ENCODE measurements around the gene MXRA8.

Gene MXRA8

DNA sequence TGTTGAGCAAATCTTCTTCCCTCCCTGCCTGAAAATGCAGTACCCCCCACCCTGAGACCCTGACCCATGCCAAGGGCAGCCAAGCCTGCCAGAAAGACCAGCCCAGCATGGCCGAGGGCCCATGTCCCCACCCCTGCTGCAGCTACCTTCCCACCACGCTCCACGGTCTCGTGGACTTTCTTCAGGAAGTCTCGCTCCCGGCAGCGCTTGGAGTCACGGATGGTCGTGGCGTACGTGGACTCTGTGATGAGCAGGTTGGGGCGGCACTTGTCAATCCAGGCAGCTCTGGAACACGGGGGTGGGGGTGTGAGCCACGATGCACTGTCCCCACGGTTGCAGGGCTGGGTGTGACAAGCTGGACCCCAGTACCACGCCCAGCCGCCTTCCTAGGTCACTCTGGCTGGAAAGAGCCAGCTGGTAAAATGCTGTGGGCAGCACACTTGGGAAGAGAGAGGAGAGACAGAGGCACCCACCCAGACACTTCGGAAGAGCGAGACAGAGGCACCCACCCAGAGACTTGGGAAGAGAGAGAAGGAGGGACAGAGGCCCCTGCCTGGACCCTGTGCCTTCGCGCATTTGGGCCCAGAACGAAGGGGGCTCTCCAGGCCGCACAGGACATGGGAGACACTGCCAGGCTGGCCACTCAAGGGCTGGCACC lies 43.5 kb downstream of the MXRA8 start:
- no peak overlapping the region for H3K27ac ChIP-seq
- H3K4me3 ChIP-seq = no peak overlapping the region

DNA sequence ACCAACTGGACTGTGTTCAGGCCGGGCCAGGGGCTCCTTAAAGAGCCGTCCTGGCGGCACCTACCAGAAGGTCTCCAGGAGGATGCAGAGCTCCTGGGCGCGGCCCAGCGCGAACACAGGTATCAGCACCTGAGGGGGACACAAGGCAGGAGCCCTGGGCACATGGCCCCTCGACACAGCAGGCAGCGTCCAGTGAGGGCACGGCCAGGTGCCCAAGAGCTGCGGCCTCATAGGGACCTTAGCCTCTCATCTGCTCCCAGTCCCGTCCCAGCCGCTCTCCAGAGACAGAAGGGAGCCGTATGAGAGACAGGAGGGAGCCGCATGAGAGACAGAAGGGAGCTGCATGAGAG lies 44.1 kb downstream of the MXRA8 start:
- Histone ChIP-seq H3K4me3 (no peak overlapping the region), H3K27ac (no peak overlapping the region)

DNA sequence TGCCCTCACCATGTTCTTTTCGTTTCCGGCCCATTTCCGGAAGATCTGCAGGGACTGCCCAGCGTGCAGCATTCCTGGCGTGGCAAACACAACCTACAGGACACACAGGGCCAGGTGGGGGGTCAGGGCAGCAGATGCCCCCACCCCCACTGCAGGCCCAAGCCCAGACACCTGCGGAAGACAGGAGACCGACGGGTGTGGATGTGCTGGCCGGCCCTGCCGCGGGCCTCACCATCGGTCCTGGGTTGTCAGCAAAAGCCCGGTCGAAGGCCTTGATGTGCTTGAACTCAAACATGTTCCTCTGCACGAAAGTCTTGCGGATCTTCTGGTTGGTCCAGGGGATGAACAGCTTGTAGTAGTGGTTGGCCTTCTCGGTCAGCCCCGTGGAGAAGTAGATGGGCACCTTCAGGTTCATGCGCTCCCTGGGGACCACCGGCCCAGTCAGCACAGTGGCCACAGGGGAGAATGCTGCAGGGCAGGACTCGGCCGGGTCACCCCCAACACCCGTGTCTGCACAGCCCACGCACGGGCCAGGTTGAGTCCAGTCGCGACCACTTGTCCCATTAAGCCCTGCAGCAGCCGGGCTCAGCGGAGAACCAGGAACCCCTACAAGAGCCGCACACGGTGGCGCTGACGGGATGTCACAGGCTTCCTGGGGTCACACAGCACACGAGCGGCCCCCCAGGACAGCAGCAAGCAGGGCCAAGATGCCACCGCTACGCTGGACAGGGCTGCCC lies 44.7 kb downstream of the MXRA8 start:
- Histone ChIP-seq H3K27ac (no peak overlapping the region), H3K4me3 (no peak overlapping the region)

DNA sequence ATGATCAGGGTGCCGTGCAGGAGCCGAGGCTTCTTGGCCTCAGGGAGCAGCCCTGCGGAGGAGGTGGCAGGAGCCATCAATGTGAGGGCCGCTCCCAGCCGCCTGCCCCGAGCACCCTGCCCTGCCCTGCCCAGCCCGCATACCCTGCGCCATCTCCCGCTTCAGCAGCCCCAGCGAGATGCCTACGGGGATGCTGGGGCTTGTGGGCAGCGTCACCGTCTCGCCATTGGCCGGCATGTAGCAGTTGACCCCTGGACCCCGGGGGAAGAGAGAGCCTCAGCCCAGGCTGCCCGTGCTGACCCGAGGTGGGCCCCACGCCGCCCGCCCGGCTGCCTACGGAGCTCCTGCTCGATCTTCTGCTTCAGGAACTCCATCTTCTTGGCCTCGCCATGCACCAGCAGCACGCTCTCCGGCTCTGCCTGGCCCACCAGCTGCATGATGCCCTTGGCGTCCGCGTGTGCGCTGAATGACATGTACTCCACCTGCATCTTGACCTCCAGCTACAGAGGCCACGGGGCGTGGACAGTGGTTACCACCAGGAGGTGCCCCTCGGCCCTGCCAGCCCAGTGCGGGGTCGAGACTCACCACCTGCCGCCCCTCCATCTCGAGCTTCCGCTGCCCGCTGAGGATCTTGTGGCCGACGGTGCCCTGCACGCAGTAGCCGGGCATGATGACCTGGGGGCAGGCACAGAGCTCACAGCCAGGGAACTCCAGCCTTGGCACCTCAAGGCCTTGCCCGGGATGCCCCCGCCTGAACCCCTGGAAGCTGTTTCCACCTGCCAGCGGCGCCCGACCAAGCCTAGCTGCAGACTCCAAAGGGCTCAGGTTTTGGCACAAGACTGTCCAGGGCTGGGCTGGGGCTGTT lies 45.7 kb downstream of the MXRA8 start:
- H3K27ac ChIP-seq = no peak overlapping the region
- H3K4me3 ChIP-seq = no peak overlapping the region

DNA sequence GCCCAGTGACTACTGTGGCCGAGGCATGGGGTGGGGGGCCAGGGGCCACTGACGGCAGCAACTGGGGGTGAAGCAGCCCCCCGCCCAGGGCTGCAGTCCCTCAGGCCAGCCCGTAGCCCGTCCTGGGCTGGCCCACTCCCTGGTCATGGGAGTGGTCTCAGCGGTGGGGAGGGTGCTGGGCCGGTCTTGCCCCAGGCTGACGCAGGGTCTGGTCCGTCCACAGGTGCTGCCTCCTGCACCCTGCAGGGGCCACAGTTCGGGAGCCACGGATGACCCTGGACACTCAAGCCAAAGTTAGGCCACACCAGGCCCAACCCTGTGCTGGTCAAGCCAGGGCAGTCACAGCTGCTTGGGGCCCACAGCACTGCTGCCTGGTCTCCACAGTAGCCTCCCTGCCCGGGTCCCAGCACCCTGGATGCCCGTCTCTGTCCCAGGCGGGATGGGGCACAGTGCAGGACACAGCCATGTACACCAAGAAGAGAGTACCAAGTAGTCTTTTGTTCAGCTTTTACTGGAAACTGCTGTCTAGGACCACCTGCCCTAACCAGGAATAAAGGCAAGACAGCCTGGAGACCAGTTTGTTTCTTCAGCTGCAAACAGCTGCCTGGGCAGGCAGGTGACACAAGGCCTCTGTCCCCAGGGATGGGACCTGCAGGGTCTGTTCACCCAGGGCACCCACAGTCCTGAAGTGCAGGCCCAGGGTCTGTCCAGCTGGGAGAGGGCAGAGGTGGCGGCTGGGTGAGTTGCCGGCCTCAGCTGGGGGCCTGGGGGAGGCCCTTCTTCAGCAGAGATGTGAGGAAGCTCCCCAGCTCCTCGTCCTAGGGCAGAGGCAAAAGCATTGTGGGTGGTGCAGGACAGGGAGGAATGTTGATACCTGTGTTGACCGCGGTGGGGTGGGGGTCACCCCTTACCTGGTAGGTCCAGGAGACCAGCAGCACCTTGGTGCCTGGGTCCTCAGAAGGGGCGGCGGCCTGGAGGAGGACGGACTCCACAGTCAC lies 46.9 kb downstream of the MXRA8 start:
- Histone ChIP-seq H3K27ac (peak overlapping the region in 8 of 21 experiments; percentile 1 to 97 (median 24)), H3K4me3 (no peak overlapping the region)

DNA sequence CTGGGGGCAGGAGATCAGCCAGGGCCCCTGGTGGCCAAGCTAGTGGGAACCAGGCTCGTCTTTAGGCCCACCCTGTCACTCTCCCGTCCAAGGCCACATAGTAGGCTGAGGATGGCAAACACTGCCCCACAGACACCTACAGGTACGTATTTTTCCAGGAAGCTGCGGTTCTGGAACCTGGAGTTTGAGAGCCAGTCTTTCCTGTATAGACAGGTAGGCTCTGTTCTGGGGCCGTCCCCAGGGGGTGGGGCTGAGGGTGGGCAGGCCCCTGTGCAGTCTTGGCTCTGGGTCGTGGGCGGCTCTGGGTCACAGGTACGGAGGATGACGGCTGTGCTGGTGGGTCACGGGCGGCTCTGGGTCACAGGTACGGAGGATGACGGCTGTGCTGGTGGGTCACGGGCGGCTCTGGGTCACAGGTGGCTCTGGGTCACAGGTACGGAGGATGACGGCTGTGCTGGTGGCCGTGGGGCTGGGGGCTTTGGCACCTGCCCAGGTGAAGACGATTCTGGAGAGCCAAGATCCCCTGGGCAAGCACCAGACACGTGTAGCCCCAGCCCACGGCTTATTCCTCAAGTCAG lies 47.8 kb downstream of the MXRA8 start:
- H3K27ac ChIP-seq = peak overlapping the region in 16 of 21 experiments; percentile 23 to 97 (median 92)
- H3K4me3 ChIP-seq = peak overlapping the region in 2 of 7 experiments; percentile 90

DNA sequence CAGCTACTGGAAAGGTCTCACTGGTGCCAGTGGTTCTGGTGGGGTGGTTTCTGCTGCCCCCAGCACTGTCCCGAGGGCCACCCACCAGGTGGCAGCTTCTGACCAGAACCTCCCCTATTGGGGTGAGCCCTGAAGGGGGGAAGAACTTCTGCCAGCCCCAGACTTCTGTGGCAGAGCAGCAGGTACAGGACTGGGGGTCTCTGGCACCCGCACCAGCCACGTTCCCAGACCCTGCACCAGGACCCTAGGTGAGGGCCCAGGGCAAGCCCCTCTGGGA lies 48.3 kb downstream of the MXRA8 start:
- H3K4me3 ChIP-seq = peak overlapping the region in 4 of 7 experiments; percentile 81 to 92 (median 90)

DNA sequence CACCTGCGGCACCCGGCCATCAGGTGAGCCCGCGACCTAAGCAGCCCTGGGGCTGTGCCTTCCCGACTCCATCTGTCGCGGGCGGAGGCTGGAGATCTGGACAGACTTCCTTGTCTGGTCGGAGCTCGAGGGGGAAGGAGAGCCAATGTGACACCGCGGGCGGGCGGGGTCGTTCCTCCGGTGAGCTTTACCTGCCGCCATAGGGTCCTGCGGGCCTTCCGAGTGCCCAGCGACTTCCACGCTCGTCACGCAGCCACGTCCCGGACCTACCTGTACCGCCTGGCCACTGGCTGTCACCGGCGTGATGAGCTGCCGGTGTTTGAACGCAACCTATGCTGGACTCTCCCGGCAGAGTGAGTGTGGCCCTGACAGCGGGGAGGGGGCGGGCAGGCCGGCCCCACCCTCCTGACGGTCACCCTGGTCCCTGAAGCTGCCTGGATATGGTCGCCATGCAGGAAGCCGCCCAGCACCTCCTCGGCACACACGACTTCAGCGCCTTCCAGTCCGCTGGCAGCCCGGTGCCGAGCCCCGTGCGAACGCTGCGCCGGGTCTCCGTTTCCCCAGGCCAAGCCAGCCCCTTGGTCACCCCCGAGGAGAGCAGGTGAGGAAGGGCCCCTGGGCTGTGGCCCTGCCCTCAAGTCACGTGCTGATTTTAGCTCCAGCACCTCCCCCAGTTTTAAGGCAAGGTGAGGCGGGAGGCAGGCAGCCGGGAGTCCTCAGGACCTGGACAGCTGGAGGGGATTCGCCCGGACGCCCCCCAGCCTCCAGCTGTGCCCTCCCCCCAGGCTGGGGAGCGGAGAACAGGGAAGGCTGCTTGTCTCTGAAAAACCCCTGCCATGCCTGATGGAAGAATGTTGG lies 48.9 kb downstream of the MXRA8 start:
- Histone ChIP-seq H3K4me3 (peak overlapping the region; percentile 75 to 92 (median 90)), H3K27ac (peak overlapping the region in 20 of 21 experiments; percentile 77 to 97 (median 92))

More for the DNA sequence above, 48.3 kb downstream of the MXRA8 start:
- peak overlapping the region in 16 of 21 experiments; percentile 23 to 97 (median 92) for H3K27ac ChIP-seq

DNA sequence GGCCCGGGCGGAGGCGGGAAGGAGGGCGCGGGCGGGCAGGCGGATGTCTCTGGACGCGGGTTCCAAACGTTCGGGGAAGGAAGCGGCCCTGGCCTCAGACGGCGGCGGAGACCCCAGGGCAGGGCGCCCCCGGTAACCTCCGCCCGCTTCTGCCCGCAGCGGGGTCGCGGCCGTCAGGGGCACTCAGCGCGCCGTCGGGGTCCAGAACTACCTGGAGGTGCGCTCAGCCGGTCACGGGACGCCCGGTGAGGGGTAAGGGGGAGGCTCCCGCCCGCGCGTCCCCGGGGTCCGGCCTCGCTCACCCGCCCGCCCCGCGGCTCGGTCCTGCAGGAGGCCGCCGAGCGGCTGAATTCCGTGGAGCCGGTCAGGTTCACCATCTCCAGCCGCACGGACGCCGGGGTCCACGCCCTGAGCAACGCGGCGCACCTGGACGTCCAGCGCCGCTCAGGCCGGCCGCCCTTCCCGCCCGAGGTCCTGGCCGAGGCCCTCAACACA lies 49.6 kb downstream of the MXRA8 start:
- H3K27ac ChIP-seq = peak overlapping the region; percentile 77 to 97 (median 92)

DNA sequence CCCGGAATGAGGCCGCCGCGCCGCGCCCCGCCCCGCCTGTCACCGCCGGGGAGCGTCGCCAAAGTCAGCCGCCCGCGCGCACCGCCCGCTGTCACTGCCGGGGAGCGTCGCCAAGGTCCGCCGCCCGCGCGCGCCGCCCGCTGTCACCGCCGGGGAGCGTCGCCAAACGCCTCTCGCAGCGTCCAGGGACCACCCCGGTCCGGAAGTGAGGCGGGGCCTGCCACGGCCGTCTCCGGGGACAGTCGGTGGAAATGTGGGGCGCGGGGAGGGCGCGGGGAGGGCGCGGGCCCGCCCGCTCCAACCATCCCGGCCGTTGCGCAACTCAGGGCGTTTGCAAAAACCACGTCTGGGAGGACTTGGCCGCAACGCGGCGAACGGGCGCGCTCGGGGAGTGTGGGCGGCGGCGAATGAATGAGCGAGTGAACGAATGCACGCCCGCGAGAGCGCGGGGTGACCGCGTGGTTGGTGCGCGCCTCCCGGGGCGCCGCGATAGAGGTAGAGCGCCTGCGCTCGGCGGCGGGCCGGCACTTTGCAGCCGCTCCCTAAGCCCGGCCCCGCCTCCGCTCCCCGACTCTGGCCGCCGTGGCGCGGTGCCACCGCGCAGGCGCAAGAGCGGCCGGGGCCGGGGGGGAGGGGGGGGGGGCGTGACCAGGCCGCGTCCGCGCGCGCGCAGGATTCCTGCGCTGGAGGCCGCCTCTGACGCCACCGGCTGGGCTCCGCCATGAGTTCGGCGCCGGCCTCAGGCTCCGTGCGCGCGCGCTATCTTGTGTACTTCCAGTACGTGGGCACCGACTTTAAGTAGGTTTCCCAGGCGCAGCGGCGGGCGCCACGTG lies 50.2 kb downstream of the MXRA8 start, which contains the start of the genes ACAP3 and PUSL1:
Gene ACAP3, minus strand, starts transcription at position 8 of the 833 bp plus-strand sequence. CDS start 115 bp downstream, outside the sequence.
Gene PUSL1, plus strand, starts transcription at position 675 of the 833 bp plus-strand sequence. Its CDS starts 47 bp downstream, at position 722.
- peak within 1 kb of the TSS; percentile 81 to 97 (median 92) for H3K27ac ChIP-seq
- peak within 1 kb of the TSS; percentile 75 to 92 (median 90) for H3K4me3 ChIP-seq

More for the DNA sequence above, 49.6 kb downstream of the MXRA8 start:
- peak overlapping the region; percentile 75 to 92 (median 90) for H3K4me3 ChIP-seq

DNA sequence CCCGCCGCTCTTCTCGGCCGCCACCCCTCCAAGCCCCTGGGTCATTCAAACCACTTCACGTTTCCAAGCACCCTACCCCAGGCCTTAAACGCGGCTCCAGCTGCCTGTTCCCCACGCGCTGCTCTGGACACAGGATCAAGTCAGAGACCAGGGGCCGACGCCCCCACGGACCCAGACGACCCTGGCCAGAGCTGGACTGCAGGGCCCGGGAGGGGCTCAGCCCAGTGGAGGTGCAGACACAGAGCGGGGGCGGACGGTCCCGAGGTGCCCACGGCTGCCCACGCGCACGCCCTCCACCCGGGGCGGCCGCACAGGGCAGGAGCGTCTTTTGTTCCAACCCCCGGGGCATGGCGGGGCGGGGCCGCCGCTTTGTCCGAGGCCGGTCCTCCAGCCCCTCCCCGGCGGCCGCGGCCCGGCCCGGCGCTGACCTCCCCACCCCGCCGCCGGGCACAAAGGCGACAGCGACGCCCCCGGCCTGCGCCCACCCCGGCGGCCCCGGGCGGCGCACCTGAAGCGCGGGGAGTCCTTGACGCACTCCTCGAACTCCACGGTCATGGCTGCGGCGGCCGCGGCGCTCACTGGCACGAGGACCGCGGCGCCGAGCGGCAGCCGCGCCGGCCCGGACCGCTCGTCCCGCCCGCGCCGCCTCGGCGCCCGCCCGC lies 51.0 kb downstream of the MXRA8 start:
- Histone ChIP-seq H3K27ac (peak overlapping the region; percentile 34 to 97 (median 90)), H3K4me3 (peak overlapping the region; percentile 75 to 92 (median 90))

DNA sequence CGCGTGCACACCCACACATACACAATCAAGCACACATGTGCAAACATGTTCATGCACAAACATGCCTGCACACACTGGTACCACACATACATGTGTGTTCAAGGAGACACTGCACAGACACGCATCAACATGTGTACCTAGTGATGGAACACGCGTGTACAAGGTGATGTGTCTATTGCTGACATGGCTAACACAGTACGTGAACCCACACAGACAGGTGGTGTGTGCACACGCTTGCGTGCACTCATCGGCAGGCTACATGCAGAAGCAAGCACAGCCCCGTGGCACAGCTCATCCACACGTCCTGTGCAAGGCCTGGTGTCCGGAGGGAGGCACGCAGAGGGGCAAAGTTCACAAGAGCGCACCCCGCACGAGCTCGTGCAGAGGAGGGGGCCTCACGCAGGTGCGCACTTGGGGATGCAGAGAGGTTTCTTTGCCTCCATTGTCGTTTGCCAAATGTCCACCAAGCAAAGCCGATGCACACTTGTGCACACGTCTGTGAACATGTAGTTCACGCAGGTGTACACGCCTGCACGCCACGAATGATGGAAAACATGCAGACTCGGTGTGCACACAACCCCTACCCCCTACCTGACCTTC lies 51.6 kb downstream of the MXRA8 start:
- Histone ChIP-seq H3K4me3 (peak overlapping the region; percentile 75 to 92 (median 90)), H3K27ac (peak overlapping the region in 19 of 21 experiments; percentile 66 to 97 (median 90))

DNA sequence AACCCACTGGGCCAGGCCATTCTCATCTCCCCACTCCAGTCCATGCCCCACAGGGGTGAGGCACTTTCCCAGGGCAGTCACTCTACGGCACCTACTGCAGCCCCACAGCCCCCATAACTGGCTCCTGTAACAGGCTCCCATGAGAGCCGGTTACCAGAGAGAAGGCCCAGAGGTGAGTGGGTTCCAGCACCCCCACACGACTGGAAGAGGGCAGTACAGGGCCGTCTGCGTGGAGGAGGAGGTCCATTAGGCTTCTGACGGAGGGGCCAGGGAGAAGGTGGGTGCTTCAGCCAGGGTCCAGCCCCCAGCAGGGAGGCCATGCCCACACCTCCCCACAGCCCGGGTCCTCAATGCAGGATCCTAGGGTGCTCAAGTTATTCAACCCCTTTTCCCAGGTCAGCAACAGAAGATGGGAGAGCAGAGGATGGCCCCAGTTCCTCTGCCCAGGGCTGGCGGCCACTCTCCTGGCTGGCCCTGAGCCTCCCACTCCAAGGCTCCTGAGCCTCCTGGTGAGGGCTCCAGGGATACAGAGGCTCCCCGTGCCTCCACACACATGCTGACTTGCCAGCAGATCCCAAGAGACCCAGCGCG lies 52.2 kb downstream of the MXRA8 start:
- Histone ChIP-seq H3K4me3 (peak overlapping the region; percentile 75 to 92 (median 90)), H3K27ac (peak overlapping the region in 20 of 21 experiments; percentile 40 to 97 (median 83))

DNA sequence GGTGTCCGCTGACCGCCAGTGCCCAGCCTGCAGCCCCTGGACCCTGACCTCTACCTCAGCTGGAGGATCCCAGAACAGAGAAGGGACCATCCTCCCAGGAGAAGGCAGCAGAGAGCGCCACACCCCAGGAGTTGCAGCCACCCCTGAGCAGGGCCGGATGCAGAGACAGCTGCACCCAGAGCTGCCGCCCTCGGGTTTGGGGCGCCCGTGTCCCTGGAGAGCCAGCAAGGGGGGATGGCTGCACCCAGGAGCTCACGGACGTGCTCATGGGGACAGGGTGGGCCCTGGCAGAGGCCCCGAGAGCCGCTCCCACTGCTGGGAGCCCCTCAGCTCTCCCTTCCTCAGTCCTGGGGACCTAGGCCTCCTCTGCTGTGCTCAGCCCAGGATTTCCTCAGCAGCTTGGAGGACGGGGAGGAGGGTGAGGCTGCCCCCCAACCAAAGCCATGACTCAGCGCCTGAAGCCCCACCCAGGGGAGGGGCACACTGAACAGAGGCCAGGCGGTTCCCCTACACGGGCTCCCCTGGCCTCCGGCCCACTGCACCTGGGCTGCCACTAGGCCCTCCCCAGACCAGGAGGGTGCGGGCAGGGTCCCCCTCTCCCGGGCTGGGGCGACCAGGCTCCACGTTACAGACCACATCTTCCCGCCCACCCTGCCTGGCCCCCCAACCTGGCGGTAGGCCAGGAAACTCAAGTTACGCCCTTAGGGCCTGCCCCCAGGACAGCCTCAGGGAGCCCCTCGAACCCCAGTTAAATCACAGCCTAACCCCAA lies 52.9 kb downstream of the MXRA8 start:
- Histone ChIP-seq H3K27ac (peak overlapping the region in 20 of 21 experiments; percentile 40 to 97 (median 83)), H3K4me3 (peak overlapping the region; percentile 18 to 92 (median 90))
